ENCODE measurements around the gene GFY.

Gene GFY

GRCh38 chr19:49407482-49408015 lies 17.6 kb upstream of the GFY start:
- no peak overlapping the region for H3K4me3 ChIP-seq (ENCODE audit: low read depth, low read length)

- H3K4me3 ChIP-seq (ENCODE audit: low read depth, low read length), result no peak overlapping the region
Measured at GRCh38 chr19:49408816-49409440, 16.3 kb upstream of the GFY start.

DNA sequence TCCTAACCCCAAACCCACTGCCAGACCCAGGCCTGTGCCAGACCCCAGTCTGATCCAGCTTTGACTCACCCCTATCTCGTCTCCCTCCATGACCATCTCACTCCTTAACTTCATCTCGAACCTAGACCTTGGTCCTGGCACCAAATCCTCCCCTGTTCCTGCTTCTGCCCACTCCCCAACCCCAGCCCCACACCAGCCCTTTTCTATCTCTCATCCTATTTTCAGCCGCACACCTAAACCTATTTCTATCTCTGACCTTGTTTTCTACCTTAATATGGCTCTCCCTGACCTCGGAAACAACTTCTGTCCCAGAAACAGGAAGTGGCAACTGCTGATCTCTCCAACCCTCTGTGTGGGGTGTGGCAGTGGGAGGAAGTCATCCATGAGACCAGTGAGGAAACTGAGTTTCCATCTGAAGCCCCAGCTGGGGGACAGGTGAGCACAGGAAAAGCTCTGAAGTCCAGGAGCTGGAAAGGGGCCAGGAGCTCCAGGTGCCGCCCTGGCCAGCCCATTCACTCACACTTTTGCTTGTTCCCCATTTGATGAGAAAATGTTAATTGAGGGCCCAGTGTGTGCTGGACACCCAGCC lies 15.7 kb upstream of the GFY start:
- no peak overlapping the region for H3K4me3 ChIP-seq (ENCODE audit: low read depth, low read length)

DNA sequence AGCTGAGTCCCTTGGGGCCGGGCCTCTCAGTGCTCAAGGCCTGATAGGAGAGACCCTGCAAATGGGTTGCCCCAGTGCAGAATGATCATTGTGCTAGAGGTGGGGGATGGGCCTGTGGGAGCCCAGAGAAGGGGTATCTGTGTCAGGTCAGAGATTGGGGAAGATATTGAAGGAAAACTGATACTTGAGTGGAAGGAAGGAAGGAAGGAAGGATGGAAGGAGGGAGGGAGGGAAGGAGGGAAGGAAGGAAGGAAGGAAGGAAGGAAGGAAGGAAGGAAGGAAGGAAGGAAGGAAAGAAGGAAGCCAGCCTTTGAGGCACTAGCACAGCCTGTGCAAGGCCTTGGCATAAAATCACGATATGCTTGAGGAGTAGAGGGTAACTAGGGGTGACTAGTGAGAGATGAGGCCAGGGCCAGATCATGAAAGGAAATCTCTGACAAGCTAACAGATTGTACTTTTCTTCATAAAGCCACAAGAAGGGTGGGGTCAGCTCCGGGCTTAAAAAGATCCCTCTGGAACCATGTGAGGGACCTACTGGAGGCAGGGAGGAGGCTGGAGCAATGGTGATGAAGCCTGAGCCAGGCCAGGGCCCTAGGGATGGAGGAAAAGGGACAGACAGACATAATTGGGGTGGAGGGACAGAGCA lies 13.4 kb upstream of the GFY start:
- no peak overlapping the region for H3K4me3 ChIP-seq (ENCODE audit: low read depth, low read length)

GRCh38 chr19:49413348-49413747 lies 11.8 kb upstream of the GFY start:
- no peak overlapping the region for H3K4me3 ChIP-seq (ENCODE audit: low read depth, low read length)

GRCh38 chr19:49414256-49414655 lies 10.9 kb upstream of the GFY start:
- H3K4me3 ChIP-seq (ENCODE audit: low read depth, low read length), result no peak overlapping the region

- H3K4me3 ChIP-seq (ENCODE audit: low read depth, low read length), result no peak overlapping the region
Measured at GRCh38 chr19:49415102-49415809, 9.9 kb upstream of the GFY start.

GRCh38 chr19:49415810-49416200 lies 9.4 kb upstream of the GFY start:
- H3K4me3 ChIP-seq (ENCODE audit: low read depth, low read length), result no peak overlapping the region

- H3K4me3 ChIP-seq (ENCODE audit: low read depth, low read length), result no peak overlapping the region
Measured at GRCh38 chr19:49417088-49417487, 8.1 kb upstream of the GFY start.

DNA sequence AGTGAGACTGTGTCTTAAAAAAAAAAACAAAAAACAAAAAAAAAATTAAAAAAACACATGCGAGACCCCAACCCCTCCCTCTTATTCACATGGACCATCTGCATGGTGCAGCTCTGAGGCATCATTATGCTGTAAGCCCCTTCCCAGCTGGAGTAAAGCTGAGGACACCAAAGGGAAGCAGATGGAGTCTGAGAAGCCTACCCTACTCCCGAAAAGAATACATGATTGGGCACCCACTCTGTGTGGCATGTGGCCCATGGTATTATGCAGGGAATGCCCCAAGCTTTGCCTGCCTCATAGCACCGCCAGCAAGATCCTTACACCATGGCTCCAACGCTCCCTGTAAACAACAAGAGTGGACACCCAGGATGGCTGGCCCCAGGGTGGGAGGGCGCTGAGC lies 6.7 kb upstream of the GFY start:
- no peak overlapping the region for H3K4me3 ChIP-seq (ENCODE audit: low read depth, low read length)

DNA sequence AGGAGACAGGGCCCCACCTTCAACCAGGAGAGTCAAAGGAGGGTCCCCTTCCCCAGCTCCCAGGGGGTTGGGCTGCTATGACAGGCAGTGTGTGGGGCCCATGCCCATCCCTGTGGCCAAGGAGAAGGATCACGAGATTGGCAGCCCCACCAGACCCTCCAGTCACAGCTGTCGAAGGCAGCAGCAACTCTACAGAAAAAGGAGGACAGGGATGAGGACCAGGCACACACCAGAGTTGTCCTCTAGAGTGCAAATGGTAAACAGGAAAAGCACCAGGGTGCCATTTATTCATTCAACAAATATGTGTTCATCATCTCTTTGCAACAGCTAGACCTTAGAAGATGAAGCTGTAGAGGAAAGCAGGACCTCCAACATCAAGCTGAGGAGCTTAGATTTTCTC lies 6.0 kb upstream of the GFY start:
- H3K4me3 ChIP-seq (ENCODE audit: low read depth, low read length), result no peak overlapping the region

DNA sequence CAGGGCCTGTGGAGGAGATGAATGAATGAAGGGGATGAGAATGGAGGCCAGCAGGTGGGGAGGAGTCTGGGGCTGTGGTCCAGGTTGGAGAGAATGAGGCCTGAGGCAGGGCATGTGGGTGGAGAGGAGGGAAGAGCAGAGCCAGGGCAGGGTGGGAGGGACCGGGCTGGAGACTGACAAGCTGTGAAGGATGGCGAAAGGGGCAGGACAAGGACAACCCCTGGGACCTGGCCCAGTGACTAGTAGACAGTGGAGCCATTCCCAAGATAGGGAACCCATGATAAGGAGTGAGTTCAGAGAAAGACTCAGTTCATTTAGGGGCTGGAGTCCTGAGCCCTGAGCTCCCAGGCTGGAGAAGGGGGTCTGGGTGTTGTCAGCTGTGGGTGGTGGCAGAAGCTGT lies 5.0 kb upstream of the GFY start:
- H3K4me3 ChIP-seq (ENCODE audit: low read depth, low read length), result no peak overlapping the region

DNA sequence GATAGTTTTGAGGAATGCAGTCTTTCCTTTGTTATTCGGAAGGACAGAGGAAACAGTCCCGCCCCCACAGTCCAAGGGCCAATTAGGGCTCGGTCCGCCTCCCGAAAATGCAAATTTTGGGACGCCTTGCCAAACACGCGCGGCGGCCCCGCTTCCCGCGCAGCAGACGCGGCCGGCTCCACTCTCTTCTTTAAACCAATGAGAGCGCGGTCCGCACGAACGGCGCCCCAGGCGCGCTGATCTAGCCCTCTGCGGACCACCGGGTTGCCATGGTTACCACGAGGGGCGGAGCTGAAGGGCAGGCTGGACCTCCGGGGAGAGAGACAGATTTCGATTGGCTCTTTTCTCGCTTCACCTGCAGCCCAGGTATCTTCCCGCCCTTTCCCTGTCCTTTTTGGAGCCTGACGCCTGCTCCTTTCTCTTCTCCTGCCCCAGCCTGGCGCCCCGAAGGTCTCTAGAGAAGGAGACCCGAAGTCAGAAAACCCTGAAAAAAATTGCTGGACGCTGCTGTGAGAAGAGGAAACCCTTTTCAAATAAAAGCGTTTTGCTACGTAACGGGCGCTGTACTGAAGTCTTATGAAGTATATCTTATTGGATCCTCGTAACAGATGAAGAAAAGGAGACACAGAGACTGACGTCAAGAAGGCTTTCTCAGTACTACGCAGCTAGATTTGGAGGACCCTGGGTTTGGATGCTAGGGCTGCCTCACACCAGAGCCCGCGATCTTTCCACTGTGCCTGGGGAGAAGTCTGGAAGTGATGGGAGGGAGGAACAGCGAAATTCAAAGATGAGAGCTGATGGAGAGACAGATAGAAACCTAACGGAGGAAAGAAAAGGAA lies 3.9 kb upstream of the GFY start:
- H3K4me3 ChIP-seq (ENCODE audit: low read depth, low read length), result no peak overlapping the region

DNA sequence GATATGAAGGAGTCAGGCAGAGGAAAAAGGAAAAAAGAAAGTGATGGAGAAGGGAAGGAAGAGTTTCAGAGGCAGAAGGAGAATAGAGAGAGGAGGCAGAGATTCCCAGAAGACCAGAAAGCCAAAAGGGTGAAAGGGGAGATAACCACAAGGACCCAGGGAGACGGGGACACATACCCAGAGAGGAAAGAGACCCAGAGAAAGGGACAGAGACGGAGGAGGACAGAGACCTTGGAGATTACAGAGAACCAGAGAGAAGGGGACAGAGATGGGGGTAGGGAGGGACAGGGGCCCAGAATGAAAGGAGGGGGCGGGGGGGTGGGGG lies 3.3 kb upstream of the GFY start:
- no peak overlapping the region for H3K4me3 ChIP-seq (ENCODE audit: low read depth, low read length)

DNA sequence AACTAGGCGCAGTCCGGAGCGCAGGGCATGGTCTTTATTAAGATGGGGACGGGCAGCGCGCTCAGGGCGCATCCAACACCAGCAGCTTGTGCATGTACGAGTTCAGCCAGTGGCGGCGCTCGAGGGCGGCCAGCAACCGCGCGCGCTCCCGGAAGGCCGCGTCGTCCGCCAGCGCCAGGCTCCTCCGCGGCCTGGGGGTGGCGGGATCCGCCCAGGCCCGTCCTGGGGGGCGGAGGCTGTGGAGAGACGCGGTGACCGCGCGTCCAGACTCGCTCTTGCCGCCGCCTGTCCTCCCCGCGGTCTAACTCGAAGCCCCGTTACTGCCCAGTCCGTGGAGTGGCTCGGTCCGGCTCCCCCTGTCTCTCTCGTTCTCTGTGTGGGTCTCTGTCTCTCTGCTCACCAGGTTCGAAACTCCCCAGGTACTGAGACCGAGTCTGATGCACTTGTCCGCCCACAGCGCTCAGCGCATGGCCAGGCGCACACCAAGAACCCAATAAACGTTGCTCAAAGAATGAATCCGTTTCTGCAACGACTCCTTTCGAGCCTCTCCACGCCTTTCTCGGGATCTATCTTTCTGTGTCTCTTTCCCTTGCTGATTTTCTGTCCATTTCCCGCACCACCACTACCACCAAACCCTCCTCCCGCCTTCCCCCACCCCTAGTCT lies 2.6 kb upstream of the GFY start:
- H3K4me3 ChIP-seq (ENCODE audit: low read depth, low read length), result no peak overlapping the region

GRCh38 chr19:49423071-49423984 lies 1.9 kb upstream of the GFY start, which contains the start of gene PTH2:
Gene PTH2, minus strand, starts transcription at chr19:49423441. Its CDS starts 102 bp downstream, at chr19:49423339.
- H3K4me3 ChIP-seq (ENCODE audit: low read depth, low read length), result no peak within 1 kb of the TSS

DNA sequence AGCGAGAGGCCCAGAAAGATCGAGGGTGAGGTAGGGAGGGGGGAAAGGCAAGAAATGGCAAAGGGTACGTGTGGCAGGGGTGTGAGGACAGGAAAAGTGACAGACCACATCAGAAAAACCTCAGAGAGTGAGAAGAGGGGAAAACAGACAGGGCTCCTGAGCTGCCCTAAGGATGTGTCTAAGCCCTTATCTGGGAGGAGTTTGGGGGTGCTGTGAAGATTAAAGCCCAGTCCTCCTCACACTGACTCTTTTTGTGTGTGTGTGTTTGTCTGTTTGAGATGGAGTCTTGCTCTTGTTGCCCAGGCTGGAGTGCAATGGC lies 1.2 kb upstream of the GFY start:
- H3K4me3 ChIP-seq (ENCODE audit: low read depth, low read length), result no peak overlapping the region

DNA sequence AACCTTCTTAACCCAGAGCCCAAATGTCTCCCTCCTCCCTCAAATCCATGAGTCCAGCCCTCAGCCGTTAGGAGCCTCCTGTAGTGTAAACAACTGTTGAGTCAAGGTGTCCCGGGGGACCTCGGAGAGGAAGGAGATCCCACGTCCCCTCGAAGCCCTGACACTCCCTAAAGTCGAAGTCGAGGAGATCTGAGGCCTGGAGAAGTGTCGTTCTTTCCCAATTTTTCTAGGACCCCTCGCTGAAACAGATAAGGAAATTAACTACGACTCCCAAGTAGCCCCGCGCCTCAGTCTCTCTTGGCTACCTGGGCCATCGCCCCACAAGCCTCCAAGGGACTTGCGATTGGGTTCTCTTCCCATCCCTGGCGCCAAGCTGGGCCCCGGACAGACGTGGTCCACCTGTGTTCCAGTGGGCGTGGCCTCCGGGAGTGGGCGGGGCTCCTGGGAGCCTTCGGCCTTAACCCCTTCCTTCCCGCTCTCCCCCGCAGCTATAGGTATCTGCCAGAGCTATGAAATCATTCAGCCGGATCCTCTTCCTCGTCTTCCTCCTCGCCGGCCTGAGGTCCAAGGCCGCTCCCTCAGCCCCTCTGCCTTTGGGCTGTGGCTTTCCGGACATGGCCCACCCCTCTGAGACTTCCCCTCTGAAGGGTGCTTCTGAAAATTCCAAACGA lies 869 bp downstream of the GFY start:
- H3K4me3 ChIP-seq (ENCODE audit: low read depth, low read length), result no peak overlapping the region

DNA sequence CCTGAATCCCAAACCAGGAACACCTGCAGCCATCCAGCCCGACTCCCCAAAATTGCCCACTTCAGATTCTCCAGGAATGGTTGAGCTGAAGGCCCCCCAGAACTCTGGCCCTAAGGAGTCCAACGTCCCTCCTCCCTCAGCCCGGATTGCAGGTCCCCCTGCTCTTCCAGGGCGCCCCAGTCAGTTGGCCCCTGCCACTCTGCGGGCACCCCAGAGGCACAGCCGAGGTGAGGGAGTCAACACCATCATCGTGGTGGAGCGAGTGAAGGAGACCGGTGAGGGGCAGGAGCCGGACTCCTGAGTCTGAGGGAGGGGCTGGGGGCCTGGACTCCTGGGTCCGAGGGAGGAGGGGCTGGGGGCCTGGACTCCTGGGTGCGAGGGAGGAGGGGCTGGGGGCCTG lies 2.2 kb downstream of the GFY start:
- H3K4me3 ChIP-seq (ENCODE audit: low read depth, low read length), result no peak overlapping the region
